ENCODE results near the gene CACNG6.
A peak's percentile ranks its signal among the peaks of the same experiment; 100 is the strongest.
"Not testable (repeated sequence)": the region's sequence is repeated elsewhere in the genome, so short reads cannot be mapped to it uniquely, and the experiment has no call there.

Gene CACNG6

DNA sequence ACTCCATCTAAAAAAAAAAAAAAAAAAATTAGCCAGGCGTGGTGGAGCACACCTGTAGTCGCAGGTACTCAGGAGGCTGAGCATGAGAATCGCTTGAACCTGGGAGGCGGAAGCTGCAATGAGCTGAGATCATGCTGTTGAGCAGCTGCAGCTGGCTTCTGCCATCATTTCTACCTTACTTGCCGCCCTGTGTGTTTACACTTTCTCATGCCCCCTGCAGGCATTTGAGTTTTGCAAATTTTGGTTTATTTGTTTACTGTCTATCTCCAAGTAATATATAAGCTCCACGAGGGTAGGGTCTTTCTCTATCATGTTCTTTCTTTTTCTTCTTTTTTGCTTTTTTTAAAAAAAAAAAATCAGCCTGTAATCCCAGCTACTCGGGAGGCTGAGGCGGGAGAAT, 18.0 kb downstream of the CACNG6 start:
- no peak for DNase-seq

DNA sequence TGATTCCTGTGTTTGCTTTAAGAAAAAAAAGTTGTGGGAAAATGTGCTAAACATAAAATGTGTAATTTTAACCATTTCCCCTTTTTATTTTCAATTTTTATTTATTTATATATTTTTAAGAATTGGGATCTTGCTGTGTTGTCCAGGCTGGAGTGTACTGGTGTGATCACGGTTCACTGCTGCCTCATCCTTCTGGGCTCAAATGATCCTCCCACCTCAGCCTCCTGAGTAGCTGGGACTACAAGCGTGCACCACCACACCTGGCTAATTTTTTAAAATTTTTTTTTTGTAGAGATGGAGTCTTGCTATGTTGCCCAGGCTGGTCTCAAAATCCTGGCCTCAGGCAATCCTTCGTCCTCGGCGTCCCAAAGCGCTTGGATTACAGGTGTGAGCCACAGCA, 19.0 kb downstream of the CACNG6 start:
- no peak for DNase-seq

DNA sequence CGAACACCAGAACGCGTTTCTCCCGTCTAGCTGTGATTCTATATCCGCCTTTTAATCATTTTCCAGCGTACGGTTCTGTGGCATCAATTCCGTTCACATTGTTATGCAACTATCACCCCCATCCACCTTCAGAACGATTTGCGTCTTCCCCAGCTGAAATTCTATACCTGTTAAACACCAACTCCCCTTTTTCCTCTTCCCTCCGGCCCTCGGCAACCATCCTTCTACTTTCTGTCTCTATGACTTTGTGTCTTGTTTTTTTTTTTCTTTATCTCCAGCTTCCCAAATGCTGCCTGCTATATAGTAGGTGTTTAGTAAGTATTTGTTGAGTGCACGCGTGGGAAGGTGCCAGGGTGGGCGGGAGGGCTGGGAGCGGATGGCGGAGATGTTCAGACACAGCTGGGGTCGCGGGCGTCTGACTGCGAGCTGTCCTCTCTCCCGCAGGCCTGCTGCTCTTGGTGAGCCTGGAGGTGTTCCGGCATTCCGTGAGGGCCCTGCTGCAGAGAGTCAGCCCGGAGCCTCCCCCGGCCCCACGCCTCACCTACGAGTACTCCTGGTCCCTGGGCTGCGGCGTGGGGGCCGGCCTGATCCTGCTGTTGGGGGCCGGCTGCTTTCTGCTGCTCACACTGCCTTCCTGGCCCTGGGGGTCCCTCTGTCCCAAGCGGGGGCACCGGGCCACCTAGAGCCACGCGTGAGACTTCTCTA, 20.2 kb downstream of the CACNG6 start:
- DNase-seq = no peak

DNA sequence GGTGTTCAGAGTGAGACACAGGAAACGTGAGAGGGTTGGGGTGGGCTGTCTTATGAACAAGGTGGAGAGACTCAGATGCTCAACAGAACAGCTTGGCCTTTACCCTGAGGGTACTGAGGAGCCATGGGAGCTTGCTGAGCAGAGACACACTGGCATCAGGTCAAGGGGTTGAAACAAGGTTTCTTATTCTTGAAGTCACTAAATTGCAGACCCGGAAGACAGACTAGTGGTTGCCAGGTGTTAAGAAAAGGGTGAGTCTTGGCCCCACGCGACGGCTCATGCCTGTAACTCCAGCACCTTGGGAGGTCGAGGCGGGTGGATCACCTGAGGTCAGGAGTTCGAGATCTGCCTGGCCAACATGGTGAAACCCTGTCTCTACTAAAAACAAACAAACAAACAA, 22.4 kb downstream of the CACNG6 start:
- no peak for DNase-seq

DNA sequence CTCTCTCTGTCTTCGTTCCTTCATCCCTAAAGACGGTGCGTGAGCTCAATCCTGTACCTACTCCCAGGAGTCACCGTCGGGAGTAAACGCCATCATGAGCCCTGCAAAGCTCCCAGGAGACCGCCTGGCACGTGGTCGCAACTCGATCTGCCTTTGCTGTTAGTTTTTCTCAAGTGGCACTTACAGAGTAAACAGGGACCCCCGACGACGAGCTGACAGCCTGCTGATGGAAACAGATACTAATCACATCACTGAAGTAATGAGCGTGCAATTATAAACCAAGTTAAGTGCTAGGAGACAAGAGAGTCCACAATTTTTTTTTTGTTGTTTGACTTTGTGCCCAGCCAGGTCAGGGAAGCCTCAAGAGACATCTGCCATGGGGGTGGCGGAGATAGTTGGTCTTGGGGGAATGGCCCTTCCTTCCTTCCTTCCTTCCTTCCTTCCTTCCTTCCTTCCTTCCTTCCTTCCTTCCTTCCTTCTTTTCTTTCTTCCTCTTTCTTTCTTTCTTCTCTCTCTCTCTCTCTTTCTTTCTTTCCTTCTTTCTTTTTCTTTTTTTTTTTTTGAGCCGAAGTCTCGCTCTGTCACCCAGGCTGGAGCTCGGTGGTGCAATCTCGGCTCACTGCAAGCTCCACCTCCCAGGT, 23.6 kb downstream of the CACNG6 start:
- no peak for DNase-seq

DNA sequence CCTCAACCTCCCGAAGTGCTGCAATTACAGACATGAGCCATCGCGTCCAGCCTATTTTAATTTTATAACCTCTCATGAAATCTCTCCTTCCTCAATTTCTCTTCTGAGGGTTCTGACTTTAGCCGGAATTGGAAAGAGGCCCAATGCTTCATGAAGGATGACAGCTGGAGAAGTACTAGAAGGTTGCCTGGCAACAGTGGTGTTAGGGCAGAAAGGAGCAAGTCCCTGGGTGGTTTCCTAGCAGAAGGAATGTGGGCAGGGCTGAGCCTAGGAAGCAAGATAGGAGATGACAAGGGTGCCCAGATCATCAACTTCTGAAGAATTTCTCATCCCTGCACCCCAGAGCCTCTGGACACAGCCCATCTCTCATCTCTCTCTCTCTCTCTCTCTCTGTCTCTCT, 25.8 kb downstream of the CACNG6 start:
- DNase-seq = no peak

DNA sequence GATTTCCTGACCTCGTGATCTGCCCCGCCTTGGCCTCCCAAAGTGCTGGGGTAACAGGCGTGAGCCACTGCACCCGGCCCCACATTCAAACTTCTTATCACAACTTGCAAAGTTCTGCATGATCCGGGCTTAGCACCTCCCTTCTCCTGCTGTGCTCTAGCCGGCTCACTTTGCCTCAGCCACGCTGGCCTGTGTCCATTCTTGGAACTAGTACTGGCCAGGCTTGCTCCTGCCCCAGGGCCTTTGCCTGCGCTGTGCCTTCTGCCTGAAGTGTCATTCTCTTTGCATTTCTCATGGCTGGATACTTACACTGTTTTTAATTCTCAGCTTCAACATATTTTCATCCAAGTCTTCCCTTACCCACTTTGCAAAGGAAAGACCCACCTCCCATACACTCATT, 29.9 kb downstream of the CACNG6 start:
- DNase-seq = no peak

DNA sequence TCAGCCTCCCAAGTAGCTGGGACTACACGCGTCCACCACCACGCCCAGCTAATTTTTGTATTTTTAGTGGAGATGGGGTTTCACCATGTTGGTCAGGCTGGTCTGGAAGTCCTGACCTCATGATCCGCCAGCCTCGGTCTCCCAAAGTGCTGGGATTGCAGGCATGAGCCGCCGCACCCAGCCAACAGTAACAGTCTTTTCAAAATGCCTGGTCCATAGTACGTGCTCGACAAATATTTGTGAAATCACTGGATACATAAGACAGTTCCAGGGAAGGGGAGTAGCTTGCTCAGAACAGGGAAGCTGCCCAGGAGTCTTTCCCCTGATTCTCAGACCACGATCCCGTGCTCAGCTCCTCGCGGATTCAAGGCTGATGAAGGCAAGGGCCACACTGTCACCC, 30.5 kb downstream of the CACNG6 start:
- no peak for DNase-seq

DNA sequence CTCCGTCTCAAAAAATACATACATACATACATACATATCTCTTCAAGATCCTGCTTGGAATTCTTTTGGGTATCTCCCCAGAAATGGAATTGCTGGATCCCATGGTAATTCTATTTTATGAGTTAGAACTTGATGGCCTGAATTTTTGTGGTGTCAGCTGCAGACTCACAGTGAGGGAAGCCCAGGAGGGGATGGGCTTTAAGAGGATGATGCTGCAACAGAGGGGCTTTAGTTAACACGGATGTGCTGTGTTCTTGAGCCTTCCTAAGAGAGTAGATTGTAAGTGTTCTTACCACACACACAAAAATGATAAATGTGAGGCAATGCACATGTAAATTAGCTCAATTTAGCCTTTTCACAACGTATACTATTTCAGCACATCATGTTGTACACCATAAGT, 31.8 kb downstream of the CACNG6 start:
- no peak for DNase-seq

DNA sequence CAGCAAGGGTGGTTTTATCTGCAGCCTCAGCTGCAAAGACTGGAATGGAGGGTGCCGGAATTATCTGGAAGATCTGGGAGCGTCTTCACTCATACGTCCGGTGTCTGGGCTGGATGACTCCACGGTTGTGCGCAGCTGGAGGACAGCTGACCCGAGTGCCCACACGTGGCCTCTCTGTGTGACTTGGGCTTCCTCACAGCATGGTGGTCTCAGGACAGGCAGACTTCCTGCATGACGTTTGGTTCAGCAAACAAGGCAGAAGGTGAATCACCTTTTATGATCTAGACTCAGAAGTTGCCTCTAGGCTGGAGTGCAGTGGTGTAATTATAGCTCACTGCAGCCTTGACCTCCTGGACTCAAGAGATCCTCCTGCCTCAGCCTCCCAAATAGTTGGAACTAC, 33.2 kb downstream of the CACNG6 start:
- no peak for DNase-seq

DNA sequence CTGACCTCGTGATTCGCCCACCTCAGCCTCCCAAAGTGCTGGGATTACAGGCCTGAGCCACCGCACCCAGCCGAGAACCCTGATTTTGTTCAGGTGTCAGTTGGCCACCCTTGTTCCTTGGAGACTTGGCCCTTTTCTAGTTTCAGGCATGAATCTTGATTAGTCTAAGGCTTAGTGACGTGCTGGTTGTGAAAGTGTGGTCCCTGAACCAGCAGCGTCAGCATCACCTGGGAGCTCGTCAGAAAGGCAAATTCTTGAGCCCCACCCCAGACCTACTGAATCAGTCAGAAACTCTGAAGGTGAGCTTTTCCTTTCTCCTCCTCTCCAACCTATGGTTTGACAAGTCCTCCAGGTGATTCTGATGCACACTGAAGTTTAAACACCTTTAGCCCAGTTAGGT, 35.2 kb downstream of the CACNG6 start:
- no peak for DNase-seq

DNA sequence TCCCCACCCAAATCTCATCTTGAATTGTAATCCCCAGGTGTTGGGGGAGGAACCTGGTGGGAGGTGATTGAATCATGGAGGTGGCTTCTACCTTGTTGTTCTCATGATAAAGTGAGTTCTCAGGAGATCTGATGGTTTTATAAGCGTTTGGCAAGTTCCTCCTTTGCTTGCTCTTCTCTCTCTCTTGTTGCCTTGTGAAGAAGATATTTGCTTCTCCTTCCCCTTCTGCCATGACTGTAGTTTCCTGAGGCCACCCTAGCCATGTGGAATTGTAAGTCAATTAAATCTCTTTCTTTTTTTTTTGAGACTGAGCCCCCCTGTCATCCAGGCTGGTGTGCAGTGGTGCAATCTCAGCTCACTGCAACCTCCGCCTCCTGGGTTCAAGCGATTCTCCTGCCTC, 37.9 kb downstream of the CACNG6 start:
- DNase-seq = no peak

DNA sequence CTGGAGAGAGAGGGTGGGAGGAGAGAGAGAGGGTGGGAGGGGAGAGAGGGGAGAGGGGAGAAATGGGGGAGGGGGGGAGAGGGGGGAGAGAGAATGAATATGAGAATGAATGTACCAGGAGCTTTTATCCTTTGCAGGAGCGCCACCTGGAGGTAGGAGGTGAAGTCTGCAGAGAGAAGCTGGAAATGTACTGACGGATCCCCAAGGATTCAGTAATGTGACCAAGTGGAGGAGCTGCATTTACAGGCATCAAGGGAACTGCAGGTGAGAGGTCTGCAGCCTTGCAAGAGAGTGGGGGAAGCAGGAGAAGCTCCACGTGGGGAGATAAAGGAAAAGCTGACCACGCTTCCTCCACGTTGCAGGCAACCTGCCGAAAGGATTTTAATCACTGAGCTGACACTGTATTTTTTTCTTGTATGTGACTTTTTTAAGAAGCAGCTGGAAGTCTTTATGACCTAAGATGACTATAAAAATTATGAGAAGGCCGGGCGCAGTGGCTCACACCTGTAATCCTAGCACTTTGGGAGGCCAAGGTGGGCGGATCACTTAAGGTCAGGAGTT, 38.6 kb downstream of the CACNG6 start:
- DNase-seq = peak in 1 of 2 donors; percentile 12

DNA sequence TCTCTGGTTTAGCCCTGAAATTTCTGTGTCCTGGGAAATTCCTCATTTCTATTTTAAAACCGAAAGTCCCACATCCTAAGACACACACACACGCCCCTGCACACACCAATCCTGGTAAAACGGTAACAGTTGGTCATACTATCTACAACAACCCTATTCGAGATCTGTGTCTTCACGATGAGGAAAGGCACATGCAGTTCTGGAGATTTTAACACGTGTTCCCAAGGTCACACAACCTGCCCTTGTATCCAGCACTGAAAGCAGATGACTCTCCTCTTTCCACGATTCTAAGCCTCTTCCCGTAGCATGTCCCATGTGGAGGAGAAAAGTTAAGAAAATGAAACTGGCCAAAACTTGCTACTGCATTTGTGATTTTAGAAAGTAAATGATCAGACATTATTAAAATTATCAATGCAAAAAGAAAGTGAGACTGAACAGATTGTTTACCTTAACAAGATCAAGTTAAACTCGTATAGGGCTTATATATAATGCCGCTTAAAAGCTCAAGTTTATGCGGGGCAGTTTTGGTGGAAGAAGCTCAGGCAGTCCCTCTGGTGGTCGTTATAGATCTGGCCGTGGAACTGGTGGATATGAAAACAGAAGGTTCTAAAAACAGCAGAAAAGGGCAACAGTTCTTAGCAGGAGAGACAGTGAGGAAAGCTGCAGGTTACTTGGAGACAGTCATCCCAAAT, 39.6 kb downstream of the CACNG6 start:
- DNase-seq = no peak

DNA sequence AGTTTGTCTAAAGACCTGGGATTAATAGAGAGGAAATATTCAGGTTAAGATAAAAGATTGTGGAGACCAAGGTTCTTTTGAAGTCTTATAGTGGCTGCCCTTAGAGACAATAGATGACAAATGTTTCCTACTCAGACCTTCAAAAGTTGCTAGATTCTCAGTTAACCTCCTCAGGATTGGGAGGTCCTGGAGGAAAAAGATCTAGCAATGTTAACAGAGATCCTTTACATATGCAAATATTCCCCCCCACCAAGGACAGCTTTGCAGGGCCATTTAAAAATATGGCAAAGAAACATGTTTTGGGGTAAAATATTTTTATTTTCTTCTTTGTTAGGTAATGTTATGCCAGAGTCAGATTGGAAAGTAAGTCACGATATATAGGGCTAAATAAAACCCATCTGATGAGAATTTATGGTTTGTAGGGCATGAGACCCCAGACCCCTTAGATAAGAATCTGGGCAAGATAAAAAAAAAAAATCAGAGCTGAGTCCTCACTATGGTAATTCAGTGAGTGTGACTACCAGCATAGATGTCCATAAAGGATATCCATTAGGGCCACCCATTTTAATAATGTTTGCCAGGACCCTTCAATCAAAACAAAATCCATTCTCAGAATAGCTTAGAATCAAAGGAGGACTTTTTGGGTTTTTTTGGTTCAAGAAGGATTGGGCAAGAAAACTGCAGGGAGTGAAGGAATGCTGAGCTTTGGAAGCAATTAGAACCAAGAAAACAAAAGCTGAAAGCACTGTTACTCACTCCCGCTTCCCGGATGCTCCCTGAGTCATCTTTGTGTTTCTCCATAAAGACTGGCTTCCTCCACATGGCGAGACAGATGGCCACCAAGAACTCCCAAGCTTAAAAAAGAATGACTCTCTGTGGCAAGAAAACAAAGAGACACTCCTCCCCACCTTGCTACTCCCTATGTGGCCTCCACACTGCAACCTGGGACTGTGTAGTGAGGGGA, 44.1 kb downstream of the CACNG6 start:
- no peak for DNase-seq

DNA sequence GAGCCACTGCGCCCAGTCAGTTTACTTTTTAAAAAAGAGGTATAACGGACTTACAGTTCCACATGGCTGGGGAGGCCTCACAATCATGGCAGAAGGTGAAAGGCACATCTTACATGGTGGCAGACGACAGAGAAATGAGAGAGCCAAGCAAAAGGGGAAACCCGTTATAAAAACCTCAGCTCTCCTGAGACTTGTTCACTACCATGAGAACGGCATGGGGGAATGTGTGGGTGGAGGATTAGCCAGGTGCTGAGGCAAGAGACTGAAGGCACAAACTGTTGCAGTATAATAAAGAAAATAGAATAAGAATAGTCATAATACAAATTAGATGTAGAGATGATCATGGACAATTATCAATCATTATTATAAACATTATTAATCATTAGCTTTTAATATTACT, 45.1 kb downstream of the CACNG6 start:
- DNase-seq = not testable (repeated sequence)

DNA sequence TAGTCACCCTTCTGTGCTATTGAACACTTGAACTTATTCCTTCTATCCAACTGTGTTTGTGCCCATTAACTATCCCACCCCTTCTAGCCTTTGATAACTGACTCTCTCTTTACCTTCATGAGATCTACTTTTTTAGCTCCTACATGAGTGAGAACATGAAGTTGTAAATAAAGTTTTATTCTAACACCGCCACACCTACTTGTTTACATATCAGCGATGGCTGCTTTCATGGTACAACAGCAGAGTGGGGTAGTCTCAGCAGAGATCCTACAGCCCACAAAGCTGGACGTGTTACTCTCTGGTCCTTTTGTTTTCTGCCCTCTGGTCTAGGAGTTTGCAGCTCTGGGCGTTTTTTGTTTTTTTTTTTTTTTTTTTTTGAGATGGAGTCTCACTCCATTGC, 48.6 kb downstream of the CACNG6 start:
- no peak for DNase-seq

DNA sequence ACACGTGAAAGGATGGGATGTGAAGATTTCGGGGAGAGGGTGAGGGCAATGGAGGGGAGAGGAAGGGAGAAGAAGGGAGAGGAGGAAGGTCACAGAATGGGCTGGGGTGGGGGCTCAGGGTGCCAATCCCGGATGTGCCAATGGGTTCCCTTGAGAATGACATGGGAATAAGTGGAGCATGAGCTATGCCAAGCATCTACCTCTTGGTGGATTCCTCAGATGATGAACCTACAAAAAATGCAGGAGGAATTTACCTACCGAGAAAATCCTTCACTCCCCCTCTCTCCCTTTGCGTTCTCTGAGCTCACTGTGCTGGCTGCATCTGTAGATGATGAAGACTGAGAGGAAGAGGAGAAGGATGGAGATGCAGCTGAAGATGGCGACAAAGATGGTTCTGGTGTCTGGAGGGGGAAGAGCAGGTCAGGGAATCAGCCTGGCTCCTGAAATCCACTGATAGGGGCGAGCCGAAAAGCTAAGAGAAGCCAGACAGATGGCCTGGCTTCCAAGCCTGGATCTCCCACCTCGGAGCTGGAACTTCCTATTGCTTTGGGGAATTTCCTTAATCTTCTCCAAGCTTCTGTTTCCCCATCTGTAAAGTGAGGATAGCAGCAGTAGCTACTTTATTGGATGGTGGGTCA, 50.7 kb downstream of the CACNG6 start:
- DNase-seq = no peak

DNA sequence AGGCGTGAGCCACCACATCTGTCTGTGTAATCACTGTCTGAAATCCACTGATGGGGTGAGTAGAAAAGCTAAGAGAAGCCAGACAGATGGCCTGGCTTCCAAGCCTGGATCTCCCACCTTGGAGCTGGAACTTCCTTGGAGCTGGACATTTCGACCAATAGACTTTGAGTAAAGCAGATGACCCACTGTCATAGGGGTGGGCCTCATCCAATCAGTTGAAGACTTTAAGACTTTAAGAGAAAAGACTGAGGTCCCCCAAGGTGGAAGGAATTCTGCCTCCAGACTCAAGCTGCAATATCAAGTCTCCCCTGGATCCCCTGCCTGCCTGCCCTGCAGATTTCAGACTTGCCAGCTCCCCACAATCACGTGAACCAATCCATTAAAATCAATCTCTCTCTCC, 51.6 kb downstream of the CACNG6 start:
- DNase-seq = no peak

DNA sequence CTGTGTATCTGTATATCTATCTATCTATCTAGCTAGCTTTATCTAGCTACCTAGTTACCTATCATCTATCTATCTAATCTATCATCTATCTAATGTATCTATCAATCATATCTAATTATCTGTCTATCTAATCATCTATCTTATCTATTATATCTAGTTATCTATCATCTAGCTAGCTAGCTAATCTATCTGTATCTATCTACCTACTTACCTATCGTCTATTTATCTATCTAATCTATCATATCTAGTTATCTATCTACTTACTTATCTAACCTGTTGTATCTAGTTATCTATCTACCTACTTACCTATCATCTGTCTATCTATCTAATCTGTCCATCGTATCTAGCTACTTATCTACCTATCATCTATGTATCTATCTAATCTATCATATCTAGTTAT, 54.3 kb downstream of the CACNG6 start:
- no peak for DNase-seq

DNA sequence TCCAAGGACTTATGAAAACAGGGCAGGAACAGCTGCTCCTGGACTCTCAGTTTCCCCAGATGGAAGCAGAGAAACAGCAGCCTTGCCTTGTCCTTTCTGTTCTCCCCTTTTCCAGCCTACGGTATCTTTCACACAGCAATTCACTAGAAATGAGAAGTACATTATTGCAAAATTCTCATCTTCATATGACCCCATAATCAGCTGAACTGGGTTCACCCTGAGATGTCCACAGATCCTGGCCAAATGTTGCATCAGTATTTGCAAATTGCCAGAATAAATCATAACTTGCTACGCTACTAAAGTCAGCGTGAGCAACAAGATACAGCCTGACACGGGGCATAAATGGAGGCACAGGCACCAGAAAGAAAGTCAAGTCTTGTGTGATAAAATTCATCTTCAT, 56.2 kb downstream of the CACNG6 start:
- no peak for DNase-seq
